ENCODE data around the gene MAPK8IP2.
"Not testable (repeated sequence)": the region's sequence is repeated elsewhere in the genome, so short reads cannot be mapped to it uniquely, and the experiment has no call there.

DNA sequence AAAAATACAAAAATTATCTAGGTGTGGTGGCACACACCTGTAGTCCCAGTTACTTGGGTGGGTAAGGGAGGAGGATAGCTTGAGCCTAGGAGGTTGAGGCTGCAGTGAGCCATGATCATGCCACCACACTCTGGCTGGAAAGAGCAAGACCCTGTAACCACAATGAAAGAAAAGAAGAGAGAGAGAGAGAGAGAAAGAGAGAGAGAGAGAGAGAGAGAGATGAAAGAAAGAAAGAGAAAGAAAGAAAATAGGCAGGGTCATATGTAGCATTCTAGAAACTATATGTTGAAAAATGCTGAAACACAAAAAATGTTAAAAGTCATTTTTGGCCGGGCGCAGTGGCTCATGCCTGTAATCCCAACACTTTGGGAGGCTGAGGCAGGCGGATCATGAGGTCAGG lies 13.7 kb downstream of the MAPK8IP2 start:
- TF ChIP-seq, protein P1, sequence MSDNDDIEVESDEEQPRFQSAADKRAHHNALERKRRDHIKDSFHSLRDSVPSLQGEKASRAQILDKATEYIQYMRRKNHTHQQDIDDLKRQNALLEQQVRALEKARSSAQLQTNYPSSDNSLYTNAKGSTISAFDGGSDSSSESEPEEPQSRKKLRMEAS (IDR thresholded peaks at IDR 0.05; ENCODE audit: low read depth): not testable (repeated sequence)
- TF ChIP-seq SIN3A (IDR thresholded peaks at IDR 0.05; ENCODE audit: borderline replicate concordance, low read depth, low read length); CTCF (IDR thresholded peaks at IDR 0.05); CHD2 (IDR thresholded peaks at IDR 0.05; ENCODE audit: low read length, partially characterized antibody); RXRA (IDR thresholded peaks at IDR 0.05; ENCODE audit: borderline replicate concordance, low read depth); EZH2phosphoT487 (IDR thresholded peaks at IDR 0.05; ENCODE audit: borderline replicate concordance, low read depth); JUND (IDR thresholded peaks at IDR 0.05): not testable (repeated sequence)
- TF ChIP-seq, protein P2, sequence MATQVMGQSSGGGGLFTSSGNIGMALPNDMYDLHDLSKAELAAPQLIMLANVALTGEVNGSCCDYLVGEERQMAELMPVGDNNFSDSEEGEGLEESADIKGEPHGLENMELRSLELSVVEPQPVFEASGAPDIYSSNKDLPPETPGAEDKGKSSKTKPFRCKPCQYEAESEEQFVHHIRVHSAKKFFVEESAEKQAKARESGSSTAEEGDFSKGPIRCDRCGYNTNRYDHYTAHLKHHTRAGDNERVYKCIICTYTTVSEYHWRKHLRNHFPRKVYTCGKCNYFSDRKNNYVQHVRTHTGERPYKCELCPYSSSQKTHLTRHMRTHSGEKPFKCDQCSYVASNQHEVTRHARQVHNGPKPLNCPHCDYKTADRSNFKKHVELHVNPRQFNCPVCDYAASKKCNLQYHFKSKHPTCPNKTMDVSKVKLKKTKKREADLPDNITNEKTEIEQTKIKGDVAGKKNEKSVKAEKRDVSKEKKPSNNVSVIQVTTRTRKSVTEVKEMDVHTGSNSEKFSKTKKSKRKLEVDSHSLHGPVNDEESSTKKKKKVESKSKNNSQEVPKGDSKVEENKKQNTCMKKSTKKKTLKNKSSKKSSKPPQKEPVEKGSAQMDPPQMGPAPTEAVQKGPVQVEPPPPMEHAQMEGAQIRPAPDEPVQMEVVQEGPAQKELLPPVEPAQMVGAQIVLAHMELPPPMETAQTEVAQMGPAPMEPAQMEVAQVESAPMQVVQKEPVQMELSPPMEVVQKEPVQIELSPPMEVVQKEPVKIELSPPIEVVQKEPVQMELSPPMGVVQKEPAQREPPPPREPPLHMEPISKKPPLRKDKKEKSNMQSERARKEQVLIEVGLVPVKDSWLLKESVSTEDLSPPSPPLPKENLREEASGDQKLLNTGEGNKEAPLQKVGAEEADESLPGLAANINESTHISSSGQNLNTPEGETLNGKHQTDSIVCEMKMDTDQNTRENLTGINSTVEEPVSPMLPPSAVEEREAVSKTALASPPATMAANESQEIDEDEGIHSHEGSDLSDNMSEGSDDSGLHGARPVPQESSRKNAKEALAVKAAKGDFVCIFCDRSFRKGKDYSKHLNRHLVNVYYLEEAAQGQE (IDR thresholded peaks at IDR 0.05; ENCODE audit: low read depth, low read length): not testable (repeated sequence)
